Coronary artery (tissue), 2 donors: Measurements from ENCODE around the gene TSPOAP1.

ENCODE experiments used
- DNase-seq: peaks from one replicate; pipeline ENCODE4 v3.0.0-alpha.2; 2017; ENCODE audit warnings: low spot score
- H3K27ac ChIP-seq, 2 donors: fragments of 200-600 bp; sonication (generic); one replicate each; pipeline ENCODE4 v1.5.1; 2016 to 2019
- H3K4me3 ChIP-seq: fragments of 200-600 bp; sonication (generic); 2 replicates; pipeline ENCODE4 v1.5.1; 2016; ENCODE audit warnings: mild to moderate bottlenecking, moderate library complexity
- CTCF ChIP-seq: fragments of 200-600 bp; sonication (generic); IDR thresholded peaks from one replicate; pipeline ENCODE4 v1.5.1; 2019; ENCODE audit warnings: antibody characterized with exemption

Gene TSPOAP1

GRCh38 chr17:58265902-58266875, 62.4 kb downstream of the TSPOAP1 start:
- TF ChIP-seq CTCF = no peak
- no peak overlapping the region for H3K27ac ChIP-seq
- DNase-seq = no peak
- H3K4me3 ChIP-seq = no peak overlapping the region

- Histone ChIP-seq H3K4me3 (no peak overlapping the region), H3K27ac (no peak overlapping the region)
- no peak for DNase-seq
- TF ChIP-seq CTCF = no peak
Observed at GRCh38 chr17:58265271-58265670, 63.3 kb downstream of the TSPOAP1 start.

GRCh38 chr17:58264407-58265103, 64.0 kb downstream of the TSPOAP1 start:
- TF ChIP-seq CTCF = no peak
- H3K27ac ChIP-seq = no peak overlapping the region
- no peak overlapping the region for H3K4me3 ChIP-seq
- no peak for DNase-seq

- TF ChIP-seq CTCF = no peak
- Histone ChIP-seq H3K4me3 (no peak overlapping the region), H3K27ac (no peak overlapping the region)
- DNase-seq = no peak
Observed at GRCh38 chr17:58263773-58264172, 64.8 kb downstream of the TSPOAP1 start.

GRCh38 chr17:58262149-58262548, 66.4 kb downstream of the TSPOAP1 start:
- no peak for TF ChIP-seq CTCF
- Histone ChIP-seq H3K27ac (no peak overlapping the region), H3K4me3 (no peak overlapping the region)
- DNase-seq = no peak

- no peak overlapping the region for H3K4me3 ChIP-seq
- no peak for TF ChIP-seq CTCF
- peak; percentile 50 for DNase-seq
- H3K27ac ChIP-seq = no peak overlapping the region
Observed at GRCh38 chr17:58254803-58255202, 73.8 kb downstream of the TSPOAP1 start.
